Neutrophil (primary cell): Measurements from ENCODE around the gene STAG1.
A peak's percentile ranks its signal among the peaks of the same experiment; 100 is the strongest.

Experiments
- H3K27ac ChIP-seq: fragments of 200-600 bp; sonication (generic); 2 replicates; pipeline ENCODE4 v1.5.1; 2016; ENCODE audit warnings: mild to moderate bottlenecking, moderate library complexity
- H3K27me3 ChIP-seq: fragments of 200-600 bp; sonication (generic); 2 replicates; pipeline ENCODE4 v1.6.0; 2016; ENCODE audit warnings: mild to moderate bottlenecking
- H3K36me3 ChIP-seq: fragments of 200-600 bp; sonication (generic); 2 replicates; pipeline ENCODE4 v1.5.1; 2017
- H3K4me1 ChIP-seq, 2 experiments: fragments of 200-600 bp in 1 of 2; sonication (generic) in 1 of 2; 1 replicate in 1 of 2; 2 replicates in 1 of 2; pipeline versions ENCODE4 v1.5.1 to v1.6.1; 2013 to 2016; ENCODE audit warnings: low read depth in 1 of 2, low read length in 1 of 2, mild to moderate bottlenecking in 1 of 2, moderate library complexity in 1 of 2; ENCODE audit not compliant: control insufficient read depth in 1 of 2, insufficient read depth in 1 of 2
- H3K4me3 ChIP-seq, 2 experiments: fragments of 200-600 bp in 1 of 2; sonication (generic) in 1 of 2; 1 replicate in 1 of 2; 2 replicates in 1 of 2; pipeline ENCODE4 v1.5.1; 2013 to 2016; ENCODE audit warnings: low read depth in 1 of 2, low read length in 1 of 2, mild to moderate bottlenecking in 1 of 2, moderate library complexity in 1 of 2
- H3K9me3 ChIP-seq: fragments of 200-600 bp; sonication (generic); 2 replicates; pipeline ENCODE4 v1.5.1; 2016
- TF ChIP-seq, protein P1 (sequence below): fragments of 200-600 bp; sonication (generic); IDR thresholded peaks from 2 replicates; pipeline ENCODE4 v1.5.1; 2016; ENCODE audit warnings: antibody characterized with exemption

STAG1 gene

DNA sequence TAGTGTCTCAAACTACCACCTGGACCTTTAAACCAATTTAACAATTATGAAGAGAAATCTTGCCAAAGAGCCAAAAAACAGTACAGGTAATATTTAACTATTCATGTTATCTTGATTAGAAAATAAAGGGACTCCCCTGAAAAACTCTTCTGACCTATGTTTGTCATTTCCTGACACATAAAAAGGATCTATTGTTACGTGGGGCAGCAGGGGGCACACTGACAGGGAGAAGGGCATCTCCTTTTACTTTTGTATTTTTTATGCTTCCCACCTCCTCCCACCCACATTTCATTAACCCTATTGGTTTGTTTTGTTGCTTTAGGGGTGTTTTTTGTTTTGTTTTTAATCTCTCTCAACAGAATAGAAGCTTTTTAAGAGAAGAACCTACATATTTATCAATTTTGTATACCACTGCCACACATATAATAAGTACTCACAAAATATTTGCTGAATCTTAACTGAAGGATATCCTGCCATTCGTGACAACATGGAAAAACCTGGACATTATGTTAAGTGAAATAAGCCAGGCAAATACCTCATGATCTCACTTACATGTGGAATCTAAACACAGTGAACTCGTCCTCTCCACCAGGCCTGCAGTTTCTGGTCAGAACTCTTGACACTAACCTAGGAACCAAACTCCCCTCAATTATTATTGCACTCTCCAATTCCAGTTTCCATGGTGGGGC is 17.7 kb downstream of the STAG1 start:
- no peak overlapping the region for H3K27ac ChIP-seq
- H3K36me3 ChIP-seq, result no peaks in the 10 kb centered on the region
- H3K4me1 ChIP-seq, result no peaks in the 10 kb centered on the region
- no peak overlapping the region for H3K4me3 ChIP-seq
- H3K9me3 ChIP-seq, result no peaks in the 10 kb centered on the region
- no peaks in the 10 kb centered on the region for H3K27me3 ChIP-seq
- TF ChIP-seq, protein P1, sequence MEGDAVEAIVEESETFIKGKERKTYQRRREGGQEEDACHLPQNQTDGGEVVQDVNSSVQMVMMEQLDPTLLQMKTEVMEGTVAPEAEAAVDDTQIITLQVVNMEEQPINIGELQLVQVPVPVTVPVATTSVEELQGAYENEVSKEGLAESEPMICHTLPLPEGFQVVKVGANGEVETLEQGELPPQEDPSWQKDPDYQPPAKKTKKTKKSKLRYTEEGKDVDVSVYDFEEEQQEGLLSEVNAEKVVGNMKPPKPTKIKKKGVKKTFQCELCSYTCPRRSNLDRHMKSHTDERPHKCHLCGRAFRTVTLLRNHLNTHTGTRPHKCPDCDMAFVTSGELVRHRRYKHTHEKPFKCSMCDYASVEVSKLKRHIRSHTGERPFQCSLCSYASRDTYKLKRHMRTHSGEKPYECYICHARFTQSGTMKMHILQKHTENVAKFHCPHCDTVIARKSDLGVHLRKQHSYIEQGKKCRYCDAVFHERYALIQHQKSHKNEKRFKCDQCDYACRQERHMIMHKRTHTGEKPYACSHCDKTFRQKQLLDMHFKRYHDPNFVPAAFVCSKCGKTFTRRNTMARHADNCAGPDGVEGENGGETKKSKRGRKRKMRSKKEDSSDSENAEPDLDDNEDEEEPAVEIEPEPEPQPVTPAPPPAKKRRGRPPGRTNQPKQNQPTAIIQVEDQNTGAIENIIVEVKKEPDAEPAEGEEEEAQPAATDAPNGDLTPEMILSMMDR, result no peak

DNA sequence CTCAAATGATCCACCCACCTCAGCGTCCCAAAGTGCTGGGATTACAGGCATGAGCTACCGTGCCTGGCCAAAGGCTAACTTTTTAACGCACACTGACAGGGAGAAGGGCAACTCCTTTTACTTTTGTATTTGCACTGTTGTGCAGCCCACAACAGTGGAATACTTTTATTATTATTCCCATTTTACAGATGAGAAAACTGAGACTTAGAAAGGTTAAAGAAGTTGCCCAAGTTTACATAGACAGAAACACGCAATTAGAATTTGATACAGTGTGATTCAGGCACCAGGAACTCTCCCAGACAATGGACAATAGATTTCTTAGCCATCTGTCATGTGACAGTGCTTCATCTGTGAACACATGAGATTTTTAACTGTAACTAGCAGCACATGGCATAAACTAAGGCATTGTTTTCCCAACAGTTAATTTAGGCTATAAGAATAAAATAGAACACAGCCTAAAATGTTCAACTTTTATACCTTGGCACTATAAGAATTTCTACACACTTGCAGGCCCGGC is 18.8 kb downstream of the STAG1 start:
- Histone ChIP-seq H3K9me3 (no peaks in the 10 kb centered on the region), H3K36me3 (no peaks in the 10 kb centered on the region), H3K4me3 (no peak overlapping the region), H3K27me3 (no peaks in the 10 kb centered on the region), H3K27ac (no peak overlapping the region), H3K4me1 (no peaks in the 10 kb centered on the region)
- TF ChIP-seq, protein P1, result no peak

DNA sequence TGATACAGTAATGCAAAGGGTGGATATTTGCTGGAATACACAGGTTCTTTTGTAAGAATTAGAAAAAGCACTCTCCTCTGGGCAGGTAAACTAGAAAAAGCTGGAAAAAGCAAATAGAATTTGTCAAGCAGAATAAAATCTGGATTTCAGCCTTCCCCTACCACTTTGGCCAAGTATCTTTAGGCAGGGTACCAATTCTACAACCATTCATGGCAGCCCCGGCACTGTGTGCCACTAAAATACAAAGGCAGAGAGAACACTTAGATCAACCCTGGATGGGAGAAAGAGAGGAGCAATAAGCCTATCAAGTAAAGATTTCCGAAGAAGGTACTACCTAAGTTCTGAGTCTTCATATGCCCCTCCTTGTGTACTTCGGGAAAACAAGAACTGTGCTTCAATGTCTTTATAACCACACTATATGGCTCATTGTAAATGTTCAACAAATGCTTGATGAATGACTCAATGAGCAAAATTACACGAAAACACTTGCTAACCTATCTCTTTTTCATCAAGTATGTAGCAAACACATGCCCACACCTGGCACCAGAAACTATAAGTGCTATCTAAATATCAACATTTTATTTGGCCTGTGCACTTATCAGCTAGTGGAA is 20.8 kb downstream of the STAG1 start:
- TF ChIP-seq, protein P1, result no peak
- Histone ChIP-seq H3K36me3 (no peaks in the 10 kb centered on the region), H3K27ac (no peak overlapping the region), H3K27me3 (no peaks in the 10 kb centered on the region), H3K4me1 (no peaks in the 10 kb centered on the region), H3K4me3 (no peak overlapping the region), H3K9me3 (no peaks in the 10 kb centered on the region)

DNA sequence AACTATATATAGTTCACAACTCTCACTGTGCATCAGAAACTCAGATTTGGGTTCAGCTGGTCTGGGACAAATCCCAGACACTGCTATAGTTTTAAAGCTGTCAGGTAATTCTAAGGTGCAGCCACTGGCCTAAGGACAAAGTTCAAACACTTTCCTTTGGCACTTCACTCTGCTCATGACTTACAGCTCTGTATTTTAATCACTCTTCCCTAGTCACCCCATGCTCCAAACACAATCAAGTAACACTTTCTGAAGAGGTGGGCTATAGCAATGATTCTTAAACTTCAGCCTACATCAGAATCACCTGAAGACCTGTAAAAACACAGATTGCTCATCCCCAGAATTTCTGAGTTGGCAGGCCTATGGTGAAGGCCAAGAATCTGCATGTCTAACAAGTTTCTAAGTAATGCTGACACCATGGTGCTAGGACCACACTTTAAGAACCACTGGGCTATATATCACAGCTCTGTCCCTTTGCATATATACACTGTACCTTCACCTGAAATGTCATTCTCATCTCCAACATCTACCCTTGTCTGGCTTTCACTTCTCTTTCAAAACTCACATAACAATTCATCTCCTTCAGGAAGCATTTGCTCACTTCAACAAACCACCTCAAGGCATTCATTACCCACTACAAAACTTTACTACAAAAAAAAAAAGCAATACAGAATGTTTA is 21.4 kb downstream of the STAG1 start:
- TF ChIP-seq, protein P1, result no peak
- H3K4me3 ChIP-seq, result no peak overlapping the region
- no peak overlapping the region for H3K27ac ChIP-seq
- H3K36me3 ChIP-seq, result no peaks in the 10 kb centered on the region
- no peaks in the 10 kb centered on the region for H3K9me3 ChIP-seq
- H3K27me3 ChIP-seq, result no peaks in the 10 kb centered on the region
- H3K4me1 ChIP-seq, result no peaks in the 10 kb centered on the region

DNA sequence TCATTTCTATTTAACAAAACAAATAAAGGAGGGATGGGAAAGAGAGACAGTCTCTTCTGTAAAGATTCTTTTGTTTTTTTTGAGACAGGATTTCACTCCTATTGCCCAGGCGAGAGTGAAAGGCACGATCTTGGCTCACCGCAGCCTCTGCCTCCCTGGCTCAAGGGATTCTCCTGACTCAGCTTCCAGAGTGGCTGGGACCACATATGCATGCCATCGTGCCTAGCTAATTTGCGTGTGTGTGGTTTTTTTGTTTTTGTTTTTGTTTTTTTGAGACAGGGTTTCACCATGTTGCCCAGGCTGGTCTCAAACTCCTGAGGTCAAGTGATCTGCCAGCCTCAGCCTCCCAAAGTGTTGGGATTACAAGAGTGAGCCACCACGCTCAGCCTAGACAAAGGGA is 23.3 kb downstream of the STAG1 start:
- Histone ChIP-seq H3K9me3 (no peaks in the 10 kb centered on the region), H3K27me3 (no peaks in the 10 kb centered on the region), H3K4me1 (no peaks in the 10 kb centered on the region), H3K36me3 (no peaks in the 10 kb centered on the region), H3K27ac (peak overlapping the region; percentile 28), H3K4me3 (no peak overlapping the region)
- TF ChIP-seq, protein P1, result no peak
